Raji (cell line): Measurements from ENCODE around the gene CCNL2.

Experiments
- POLR2A ChIP-seq: IDR thresholded peaks from 2 replicates; pipeline ENCODE4 v1.6.1; 2011; ENCODE audit warnings: low read depth, low read length, control low read depth; ENCODE audit not compliant: insufficient read depth

CCNL2 gene

GRCh38 chr1:1434824-1435105 lies 35.6 kb upstream of the CCNL2 start:
- no peak for TF ChIP-seq POLR2A

DNA sequence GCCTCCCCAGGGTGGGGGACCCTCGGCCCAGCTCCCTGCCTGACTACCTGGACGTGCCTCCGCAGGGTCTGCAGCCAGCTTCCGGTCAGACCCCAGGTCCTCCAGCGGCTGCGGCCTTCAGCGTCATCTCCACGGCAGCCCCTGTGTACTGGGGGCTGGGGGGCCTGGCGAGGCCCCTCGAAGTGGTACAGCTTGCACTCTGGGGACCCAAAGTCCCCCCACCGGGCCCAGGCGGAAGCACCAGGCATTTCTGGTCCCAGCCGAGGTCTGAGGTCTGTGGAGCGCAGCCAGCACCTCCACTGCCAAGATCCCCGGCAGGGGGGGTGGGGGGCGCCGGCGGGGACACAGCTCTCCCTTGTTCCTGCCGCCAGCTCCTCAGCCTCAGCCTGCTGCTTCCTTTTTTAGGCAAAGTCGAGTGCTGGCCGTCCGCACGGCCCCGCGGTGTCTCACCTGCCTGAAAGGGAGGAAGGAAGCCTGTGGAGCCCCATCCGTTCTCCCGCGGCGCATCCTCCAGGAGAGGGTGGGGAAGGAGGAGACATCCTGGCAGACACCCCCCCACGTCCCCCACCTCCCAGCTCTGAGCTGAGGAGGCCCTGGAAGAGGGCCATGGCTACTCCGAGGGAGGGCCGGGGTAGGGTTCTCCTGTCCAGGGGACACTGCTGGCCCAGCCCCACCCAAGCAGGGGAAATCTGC lies 35.1 kb upstream of the CCNL2 start:
- no peak for TF ChIP-seq POLR2A

GRCh38 chr1:1433804-1434130 lies 34.6 kb upstream of the CCNL2 start:
- no peak for TF ChIP-seq POLR2A

- no peak for TF ChIP-seq POLR2A
Measured at GRCh38 chr1:1432951-1433803, 34.0 kb upstream of the CCNL2 start.

DNA sequence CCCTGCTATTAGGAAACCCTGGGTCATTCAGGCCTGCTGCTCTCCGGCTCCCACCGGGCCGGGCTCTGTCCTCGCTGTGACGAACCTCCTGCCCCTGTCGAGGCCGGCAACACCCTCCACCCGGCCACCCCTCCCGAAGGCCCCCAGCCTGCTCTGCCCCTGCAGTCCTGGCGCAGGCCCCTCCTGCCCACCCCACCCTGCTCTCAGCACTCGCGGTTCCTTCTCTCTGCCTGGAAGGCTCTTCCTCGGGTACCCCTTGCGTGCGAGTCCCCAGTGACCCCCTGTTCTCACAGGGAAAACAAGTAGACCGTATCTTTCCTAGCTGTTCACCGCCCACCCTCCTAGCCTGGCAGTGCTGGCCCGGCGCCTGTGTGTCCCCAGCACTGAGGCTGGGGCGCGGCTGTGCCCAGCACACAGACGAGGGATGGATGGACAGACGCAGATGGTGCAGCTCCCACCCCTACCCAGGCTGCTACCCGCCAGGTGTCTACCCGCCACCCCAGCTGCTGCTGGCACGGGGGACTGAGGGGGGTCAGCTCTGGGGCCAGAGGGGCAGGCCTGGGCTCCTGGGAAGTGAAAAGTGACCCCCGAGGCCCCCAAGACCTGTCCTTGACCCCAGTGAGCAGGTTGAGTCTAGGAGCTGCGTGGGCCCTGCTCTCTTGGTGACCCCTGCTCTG lies 33.3 kb upstream of the CCNL2 start:
- no peak for TF ChIP-seq POLR2A

- no peak for TF ChIP-seq POLR2A
Measured at GRCh38 chr1:1431845-1432273, 32.7 kb upstream of the CCNL2 start.

DNA sequence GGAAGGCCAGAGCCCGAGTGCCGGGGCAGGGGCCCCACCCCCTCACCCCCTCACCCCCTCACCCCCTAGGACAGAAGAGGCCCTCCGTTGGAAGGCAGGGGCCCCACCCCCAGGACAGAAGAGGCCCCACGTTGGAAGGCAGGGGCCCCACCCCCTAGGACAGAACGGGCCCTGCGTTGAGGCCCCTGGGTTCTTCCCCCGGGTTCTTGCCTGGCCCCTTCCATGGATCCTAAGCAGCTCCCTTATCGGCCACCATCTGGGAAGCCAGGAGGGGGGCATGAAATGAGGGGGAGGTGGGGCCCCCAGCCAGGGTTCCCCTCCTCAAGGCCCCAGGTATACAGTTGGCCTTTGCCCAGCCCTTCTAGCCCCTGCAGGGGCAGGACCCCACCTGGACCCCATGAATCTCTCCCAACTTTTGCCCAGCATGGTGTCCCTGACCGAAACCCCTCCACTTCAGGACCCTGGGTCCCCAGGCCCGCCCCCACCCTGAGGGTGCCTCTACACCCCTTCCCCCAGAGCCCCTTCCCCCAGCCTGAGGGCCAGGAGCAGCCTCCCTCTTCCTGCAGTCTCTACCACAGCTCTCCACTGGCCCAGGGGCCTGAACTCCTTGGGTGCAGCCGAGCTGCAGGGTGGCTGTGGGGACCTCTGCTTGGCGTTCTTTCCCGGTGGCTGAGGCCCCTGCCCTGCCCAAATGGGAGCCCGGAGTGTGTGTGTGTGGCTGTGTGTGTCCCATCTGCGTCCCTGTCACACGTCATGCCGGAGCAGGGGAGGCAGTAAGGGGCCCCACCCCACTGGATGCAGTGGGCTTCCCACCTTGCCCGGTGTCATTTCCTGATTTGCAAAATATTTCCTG lies 32.1 kb upstream of the CCNL2 start:
- no peak for TF ChIP-seq POLR2A

- TF ChIP-seq POLR2A: no peak
Measured at GRCh38 chr1:1430114-1430982, 31.2 kb upstream of the CCNL2 start.

GRCh38 chr1:1429671-1430073 lies 30.5 kb upstream of the CCNL2 start:
- no peak for TF ChIP-seq POLR2A

DNA sequence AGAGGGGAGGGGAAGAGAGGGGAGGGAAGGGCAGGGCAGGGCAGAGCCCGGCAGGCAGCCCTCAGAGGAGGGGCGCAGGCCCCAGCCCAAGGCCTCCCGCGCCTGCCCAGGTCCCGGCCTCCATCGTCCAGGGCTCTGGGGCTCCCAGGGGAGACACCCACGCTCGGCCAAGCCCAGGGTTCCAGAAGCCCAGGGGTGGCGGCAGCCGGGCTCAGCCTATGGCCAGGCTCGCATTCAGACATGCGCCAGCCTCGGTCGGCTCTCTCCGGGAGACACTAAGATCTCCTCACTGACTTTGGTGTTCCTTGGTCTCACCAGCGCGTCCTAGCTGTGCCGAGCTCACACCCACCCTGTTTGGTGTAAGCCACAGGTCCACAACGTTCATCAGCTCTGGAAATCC lies 29.0 kb upstream of the CCNL2 start:
- no peak for TF ChIP-seq POLR2A

- no peak for TF ChIP-seq POLR2A
Measured at GRCh38 chr1:1427820-1428148, 28.6 kb upstream of the CCNL2 start.

DNA sequence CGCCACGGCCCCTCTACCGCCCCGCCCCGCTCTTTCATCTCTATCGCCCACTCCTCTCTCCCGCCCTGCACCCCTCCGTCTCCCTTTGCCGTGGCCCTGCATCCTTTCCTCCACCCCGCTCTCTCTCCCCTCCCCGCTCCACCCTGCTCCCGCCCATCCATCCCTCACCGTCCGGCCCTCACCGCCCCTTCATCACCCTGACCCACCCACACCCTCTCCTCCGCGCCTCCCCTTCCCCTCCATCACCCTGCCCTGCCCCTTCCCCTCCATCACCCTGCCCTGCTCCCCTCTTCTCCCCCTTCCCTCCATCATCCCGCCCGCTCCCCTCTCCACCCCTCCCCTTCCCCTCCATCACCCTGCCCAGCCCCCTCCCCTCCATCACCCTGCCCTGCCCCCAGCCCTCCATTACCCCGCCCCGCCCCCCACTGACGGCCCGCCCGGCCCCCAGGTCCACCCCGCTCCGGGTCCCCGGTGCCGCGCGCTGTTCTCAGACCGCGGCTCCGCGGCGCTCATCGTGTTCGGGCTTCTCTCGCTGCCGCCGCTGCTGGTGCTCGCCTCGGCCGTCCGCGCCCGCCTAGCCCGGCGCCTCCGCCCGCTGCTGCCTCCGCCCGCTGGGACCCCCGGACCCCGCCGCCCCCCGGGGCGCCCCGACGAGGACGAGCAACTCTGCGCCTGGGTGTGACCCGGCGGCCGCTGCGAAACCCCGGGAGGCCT lies 28.1 kb upstream of the CCNL2 start:
- no peak for TF ChIP-seq POLR2A

DNA sequence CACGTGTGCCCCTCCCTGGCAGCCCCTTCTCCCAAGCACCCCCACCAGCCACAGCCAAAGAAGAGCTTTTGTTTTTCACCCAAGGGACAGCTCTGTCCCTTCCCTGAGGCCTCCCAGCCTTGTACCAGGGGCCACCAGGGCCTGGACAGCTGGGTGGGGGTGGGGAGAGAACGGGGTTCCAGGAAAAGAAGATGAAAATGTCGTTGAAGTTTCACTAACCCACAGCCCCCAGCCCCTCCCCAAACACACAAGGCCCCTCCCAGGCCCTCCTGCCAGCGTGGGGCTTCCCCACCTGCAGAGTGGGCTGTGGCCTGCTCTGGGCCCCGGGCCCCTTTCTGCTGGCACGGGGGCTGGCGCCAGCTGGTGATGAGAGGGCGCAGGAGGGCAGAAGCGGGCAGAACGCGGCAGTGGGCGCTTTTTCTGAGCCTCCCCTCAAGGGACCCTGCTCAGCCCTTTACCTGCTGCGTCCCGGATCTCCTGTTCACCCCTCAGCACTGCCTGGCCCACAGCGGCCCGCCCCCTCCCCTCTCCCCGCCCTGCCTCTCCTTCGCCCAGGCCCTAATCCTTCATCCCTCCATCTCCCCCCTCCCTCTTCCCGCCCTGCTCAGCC lies 27.5 kb upstream of the CCNL2 start:
- no peak for TF ChIP-seq POLR2A
